Measurements from ENCODE around the gene LRRC58.

DNA sequence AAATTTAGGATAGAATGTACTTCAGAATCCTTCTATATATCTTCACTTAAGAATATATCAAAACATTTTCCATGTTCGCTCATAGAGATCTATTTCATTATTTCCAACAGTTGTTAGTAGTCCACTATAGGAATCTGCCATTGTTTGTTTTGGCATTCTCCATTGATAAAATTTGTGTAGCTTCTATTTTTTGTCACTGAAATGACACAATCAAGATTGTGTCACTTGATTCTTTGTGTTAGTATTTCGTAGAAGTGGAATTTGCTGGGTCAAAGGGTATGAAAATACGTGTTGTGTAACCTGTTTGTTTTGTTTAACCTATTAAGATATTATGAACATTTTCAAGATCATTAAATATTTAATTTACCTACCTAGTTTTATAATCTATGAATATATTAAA is 48.2 kb downstream of the LRRC58 start:
- TF ChIP-seq, protein P1, sequence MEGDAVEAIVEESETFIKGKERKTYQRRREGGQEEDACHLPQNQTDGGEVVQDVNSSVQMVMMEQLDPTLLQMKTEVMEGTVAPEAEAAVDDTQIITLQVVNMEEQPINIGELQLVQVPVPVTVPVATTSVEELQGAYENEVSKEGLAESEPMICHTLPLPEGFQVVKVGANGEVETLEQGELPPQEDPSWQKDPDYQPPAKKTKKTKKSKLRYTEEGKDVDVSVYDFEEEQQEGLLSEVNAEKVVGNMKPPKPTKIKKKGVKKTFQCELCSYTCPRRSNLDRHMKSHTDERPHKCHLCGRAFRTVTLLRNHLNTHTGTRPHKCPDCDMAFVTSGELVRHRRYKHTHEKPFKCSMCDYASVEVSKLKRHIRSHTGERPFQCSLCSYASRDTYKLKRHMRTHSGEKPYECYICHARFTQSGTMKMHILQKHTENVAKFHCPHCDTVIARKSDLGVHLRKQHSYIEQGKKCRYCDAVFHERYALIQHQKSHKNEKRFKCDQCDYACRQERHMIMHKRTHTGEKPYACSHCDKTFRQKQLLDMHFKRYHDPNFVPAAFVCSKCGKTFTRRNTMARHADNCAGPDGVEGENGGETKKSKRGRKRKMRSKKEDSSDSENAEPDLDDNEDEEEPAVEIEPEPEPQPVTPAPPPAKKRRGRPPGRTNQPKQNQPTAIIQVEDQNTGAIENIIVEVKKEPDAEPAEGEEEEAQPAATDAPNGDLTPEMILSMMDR (IDR thresholded peaks at IDR 0.05; ENCODE audit: low read depth, low read length): no peak
- TF ChIP-seq, protein P2, sequence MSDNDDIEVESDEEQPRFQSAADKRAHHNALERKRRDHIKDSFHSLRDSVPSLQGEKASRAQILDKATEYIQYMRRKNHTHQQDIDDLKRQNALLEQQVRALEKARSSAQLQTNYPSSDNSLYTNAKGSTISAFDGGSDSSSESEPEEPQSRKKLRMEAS (IDR thresholded peaks at IDR 0.05; ENCODE audit: low read depth, low read length): no peak
- TF ChIP-seq POLR2A (IDR thresholded peaks at IDR 0.05; ENCODE audit: extremely low read depth, insufficient read length): no peak

Data from NB4 (cell line).